ENCODE data around the gene A2M.

Gene A2M

DNA sequence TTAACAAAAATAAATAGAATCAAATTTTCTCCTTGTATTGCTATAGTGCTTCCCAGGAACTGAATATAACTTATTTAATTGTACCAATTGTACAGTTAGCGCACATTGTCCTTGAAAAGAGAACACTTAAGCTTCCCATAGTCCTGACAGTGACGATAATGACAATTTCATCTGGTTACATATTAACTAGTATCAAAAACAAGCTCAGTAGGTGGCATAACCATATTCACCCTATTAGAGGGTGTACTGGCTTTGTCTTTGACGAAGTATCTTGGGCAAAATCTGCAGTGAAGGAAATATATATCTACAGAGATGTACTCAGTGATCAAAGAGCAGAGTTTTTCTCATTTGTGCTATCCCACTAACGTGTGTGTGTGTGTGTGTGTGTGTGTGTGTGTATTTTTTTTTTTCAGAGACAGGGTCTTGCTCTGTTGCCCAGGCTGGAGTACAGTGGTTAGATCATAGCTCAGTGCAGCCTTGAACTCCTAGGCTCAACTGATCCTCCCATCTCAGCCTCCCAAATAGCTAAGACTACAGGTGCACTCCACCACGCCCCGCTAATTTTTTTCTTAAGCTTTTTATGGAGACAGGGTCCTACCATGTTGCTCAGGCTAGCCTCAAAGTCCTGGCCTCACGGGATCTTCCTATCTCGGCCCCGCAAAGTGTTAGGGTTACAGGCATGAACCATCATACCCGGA lies 4.9 kb upstream of the A2M start:
- DNase-seq: no peak

DNA sequence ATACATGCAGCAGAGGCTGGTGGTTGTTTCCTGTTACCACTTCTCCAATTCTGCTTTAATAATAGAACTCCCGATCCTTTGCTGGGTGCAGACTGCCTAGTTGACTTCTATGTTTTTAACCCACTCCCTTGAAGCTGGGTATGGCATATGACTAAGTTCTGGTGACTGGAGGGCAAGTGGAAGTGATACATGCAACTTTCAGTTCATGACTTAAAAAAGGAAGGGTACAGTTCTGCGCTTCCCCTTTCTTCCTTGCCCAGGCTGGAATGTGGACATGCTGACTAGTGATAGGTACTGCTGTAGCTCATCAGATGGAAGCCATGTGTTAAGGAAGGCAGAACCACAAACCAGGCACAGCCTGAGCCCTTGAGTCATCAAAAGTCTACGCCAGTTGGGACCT lies 2.4 kb upstream of the A2M start:
- DNase-seq: no peak

DNA sequence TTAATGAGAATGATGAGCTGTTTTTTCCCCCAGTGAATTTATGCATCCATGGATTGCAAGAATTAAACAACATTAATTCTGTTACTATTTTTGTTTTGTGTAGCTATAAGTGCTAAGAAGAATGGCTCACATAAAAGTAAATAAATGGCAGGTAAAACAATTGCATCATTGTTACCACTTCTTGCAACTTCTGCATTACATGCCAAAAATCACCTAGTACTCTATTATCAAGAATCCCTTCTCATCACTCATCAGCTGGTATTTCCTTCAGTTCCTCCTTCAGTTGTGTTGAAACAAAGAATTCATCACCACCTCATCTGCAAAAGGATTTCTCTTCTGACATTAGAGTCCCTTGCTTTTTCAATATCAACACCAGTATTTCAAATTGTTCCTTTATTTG lies 773 bp downstream of the A2M start:
- DNase-seq: no peak

DNA sequence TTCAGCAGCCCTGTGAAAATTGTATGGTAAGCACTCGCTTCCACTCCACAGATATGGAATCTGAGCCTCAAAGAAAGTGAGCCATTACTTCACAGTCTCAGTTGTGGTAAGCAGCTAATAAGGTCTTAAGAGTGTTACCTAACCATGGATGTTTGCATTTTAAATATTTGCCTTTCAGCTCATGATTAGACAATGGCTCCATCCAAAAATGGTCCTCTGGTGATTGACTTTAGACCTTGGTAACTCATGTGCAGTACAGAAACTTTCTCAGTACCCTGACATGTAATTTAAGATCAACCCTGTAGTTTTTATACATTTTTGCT lies 1.8 kb downstream of the A2M start:
- DNase-seq: no peak

DNA sequence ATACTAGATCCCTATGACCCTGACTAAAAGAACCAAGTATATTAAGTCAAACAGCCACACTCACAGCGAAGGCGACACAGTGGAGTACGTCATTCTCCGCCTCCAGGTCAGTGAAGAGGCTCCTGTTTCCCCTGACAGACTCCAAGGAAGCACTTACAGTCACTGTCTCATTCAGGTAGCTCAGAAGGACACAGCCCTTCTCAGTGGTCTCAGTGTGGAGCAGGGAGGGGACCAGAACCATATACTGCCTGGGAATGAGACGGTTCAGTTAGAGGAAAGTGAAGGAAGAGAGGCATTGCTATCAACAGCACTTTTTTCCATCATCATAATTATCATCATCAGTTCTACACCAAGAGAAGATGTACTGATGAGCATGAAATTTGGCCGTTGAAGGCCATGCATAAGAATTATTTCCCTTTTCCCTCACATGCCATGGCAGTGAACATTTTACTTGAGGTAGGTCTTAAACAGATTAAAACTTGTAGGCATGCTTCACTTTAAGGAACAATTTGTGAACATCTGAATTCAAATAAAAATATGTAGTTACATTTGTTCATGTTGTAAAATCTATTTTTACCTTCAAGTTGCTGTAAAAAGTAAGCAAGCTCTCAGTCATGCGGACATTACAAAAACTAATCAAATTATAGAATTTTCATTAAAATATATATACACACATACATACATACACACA lies 2.3 kb downstream of the A2M start:
- no peak for DNase-seq

DNA sequence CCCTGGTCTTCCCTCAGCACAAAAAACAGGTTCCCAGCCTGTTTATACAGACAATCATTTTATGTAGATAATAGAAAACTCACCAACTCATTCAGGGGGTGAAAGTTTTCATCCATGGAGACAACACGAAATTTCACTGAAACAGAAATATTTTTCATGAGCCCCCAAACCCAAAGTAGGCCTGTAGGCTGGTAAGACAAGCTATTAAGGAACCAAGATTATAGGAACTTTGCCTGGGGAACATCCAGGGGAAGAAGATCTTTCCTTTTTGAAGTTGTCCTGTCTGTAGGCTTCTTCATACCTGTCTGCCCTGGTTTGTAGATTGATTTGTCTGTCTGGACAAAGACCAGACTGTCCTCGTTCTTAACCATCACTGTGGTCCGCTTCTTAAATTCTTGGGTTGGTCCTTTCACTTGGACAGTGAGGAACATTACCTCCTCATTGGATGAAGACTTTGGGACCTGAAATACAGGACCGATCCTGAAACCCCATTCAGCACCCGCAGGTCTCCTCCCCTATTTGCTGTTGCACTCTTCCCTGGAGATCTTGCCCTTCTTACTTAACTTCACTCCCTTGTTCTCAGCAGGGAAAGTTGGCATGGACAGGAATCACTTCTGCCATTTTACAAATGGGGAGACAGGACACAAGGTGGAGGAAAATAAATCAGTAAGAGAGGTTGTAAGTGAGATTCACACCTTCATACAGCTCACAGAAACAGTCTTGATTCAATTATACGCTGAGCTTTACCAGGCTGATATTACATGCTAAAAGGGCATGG lies 3.5 kb downstream of the A2M start:
- no peak for DNase-seq

DNA sequence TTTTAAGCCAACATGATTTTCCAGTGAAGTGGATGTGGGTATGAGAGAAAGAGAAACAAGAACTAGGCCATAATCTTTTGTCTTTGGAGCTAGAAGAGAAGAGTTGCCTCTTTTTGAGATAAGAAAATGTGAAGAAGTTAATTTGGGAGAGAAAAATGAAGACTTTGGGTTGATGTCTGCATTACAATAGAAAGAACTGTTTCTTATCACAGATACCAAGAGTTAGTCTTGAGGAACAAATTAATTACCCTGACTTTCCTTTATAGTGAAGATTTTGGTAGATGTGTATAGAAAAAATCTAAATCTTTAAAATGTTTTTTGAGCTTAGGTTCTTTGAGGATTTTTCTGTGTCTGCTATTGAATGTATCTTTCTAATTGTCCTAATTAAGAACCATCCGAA lies 4.2 kb downstream of the A2M start:
- no peak for DNase-seq

DNA sequence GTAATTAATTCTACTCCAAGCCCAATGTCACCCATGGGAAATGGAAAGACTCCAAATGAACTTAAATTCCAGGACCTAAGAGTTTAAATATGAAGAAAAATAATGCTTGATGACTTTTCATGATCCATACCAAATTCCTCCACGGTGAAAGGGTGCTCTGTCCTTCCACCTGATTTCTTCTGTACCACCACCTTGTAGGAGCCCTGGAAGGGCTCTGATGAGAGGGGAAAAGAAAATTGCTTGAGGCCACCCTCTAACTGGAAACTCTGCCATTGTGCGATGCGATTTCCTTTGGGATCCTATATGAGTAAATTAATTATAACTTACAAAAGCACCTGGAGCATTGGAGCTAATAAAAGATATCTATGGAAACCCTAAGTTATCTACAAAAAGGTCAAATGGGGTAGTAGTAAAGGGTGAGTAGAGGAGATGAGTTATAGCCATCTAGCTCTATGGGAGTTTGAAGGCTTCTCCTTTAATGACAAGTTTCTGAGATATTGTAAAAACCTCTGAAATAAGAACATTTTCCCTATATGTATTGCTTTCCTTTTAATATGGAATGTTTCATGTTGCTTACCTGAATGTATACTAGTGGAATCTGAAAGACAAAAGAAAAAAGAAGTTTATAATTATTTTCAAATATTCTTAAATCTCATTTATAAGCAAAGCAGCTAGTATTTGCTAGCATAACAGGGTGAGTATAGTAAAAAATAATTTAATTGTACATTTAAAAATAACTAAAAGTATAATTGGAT lies 5.8 kb downstream of the A2M start:
- no peak for DNase-seq

DNA sequence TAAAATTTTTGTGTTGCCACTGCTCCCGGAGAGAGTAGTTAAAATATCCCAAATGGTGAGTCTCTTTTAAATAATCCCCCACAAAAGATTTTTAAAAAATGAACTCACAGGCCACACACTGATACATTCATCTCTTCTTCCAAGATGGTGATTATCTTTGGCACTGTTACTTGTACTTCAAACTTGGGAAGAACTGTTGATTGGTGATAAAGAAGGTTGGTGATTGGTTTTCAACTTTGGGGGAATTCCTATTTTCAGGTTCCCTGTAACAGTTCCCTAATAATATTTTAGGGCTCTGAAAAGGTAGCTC lies 6.6 kb downstream of the A2M start:
- no peak for DNase-seq

DNA sequence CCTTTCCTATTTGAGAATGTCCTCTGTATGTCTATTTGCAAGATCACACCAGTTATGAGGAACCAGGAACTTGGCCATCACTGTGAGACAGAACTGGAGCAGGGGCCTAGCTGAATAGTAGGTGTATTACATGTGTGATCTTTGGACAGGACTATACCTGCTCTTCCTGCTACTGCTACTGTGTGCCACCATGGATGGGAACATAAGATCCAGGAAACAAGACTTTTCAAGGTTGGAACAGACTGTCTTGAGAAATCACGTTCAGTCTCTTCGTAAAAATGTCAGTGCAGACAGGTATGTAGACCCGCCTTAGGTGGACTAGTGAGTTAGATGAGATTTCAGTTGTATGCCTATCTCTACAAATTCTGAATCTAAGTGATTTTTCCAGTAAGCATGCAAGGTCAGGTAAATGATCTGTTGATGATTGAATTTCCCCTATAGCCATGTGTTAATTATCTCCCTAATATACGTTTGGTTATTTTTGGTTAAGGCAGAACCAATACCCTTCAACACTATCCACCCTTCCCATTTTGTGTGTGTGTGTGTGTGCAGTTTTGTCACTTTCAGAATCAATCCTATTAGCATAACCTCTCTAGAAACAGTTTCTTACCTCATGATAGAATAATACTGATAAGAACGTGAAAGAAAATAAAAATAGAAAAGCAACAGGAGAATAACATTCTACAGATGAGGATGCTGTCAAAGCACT lies 7.1 kb downstream of the A2M start:
- DNase-seq: no peak

DNA sequence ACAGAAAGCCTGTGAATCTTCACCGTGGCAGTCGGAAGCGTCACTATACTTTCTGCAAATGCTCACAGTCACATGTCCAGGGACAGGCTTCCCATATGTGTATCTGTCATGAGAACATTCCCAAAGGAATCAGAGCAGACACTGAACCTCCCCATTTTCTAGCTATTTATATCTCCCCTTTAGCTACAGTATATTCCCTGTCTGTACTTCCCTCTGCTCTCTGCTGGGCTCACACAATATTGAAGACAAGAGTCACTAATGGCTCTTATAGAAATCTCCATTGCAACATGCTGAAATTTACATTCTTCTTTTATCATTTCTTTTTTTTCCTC lies 8.2 kb downstream of the A2M start:
- no peak for DNase-seq

DNA sequence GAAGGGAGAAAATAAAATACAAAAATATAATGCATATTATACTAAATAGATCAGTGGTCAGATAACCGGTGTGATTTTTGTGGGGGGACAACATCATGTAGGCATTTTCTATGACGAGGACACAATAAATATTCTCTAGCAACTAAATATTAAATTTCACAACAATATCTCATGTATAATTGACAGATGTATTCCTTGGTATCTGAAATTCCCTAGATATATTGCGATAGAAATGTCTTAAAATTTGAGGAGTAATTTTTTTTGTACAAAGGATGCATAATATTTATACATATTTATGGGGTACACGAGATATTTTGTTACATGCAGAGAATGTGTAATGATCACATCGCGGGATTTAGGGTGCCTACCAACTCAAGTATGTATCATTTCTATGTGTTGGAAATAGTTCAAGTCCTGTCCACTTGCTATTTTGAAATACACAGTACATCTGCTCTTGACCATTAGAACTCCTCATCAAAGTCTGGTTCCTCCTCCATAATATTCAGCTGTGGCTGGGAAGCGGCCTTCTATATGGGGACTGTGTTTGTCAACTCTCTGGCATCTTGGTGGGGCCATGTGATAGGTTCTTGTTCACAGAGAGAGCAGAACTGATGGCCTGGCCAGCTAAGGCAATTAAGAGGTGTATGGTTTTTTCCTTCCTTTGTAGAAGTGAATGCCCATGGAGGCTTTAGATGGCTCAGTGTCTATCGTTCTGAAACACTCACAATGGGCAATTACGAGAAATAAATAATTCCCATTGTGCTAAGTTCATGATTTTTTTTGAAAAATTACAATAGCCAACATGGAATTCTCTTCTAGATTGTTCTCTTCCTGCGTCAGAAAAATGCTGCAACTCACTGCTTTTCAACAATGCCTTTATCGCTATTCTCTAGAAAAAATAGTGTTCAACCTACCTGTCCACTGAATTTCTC lies 8.8 kb downstream of the A2M start:
- no peak for DNase-seq

DNA sequence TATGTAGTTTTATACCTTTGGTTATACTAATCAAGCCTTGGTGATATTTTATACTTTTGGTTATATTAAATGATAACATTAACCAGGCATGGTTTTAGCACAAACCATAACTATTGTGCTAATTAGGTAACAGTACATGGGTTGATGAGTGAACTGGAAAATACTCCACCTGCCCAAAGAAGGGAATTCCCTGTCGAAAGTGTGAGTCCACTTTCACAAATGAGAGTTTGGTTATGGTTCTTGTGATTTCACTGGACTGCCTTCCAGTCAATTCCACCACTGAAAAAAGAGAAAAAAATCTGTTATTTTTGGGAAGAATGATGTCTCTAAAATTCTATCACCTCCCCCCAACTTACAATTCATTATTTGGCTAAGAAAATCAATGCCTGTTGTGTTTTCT lies 9.7 kb downstream of the A2M start:
- DNase-seq: no peak

DNA sequence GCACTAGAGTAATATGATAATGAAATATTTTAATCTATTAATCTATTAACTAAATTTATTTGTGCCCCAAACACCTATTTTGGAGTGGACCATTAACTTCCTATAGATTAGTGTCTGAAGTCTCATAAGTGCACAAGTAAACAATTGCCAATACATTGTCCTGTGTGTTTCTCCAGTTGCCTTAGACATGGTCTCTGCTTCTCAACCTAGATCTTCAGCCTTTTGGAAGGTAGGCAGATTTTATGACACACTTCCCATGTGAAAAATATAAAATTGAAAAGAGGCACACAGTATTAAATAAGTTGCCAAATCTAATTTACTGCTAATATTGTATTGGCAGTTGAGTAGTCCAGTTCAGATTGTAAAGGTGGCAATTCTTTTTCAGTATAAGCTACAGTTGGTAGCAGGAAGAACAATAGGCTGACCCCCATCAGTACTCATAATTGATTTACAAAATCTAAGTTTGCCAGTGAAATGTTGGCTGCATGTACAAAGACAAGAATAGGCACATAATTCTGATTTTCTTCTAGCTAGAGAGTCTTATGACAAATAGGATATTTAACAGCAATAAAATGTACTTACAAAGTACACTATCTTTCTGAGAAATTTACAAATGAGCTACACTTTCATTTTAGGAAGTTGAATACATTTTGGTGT lies 10.8 kb downstream of the A2M start:
- no peak for DNase-seq

DNA sequence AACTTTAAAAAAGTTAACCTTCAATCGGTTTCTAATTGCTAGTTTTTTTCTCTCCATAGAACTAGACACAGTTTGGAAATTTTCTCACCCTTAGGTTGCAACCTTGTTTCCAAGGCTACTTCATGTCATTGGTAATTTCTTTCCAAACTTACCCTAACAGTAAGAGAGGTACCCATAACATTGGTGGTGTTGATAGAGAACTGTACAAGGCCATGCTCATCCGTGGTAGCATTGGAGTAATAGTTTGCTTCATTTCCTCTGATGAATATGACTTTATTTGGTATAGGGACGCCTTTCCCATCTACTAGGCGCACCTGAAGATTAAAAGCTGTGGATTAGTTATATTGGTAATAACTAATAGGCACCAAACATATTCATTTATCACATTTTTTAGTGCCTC lies 11.6 kb downstream of the A2M start:
- DNase-seq: no peak

DNA sequence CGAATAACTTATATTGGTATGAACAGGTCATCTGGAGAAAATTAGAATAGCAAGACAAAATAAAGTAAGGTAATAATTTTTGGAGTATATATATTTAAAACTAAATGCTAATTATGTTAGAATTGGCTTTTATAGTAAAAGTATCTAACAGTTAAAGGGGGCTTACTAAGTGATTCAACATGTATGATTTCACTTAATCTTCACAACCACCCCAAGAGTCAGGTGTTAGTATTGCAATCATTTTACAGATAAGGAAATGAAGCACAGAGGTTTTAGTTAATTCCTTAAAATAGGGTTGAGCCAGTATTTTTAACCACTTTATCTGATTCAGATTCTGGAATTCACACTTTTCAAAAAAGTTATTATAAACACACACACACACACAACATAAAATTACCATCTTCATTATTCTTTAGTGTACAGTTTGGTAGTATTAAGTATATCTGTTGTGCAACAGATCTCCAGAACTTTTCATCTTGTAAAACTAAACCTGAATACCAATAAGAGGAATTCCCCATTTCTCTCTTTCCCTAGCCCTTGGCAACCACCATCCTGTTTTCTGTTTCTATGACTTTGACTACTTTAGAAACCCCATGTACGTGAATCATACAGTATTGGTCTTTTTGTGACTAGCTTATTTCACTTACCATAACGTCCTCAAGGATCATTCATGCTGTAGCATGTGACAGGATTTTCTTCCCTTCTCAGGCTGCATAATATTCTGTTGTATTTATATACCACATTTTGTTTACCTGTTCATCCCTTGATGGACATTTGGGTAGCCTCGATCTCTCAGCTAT lies 12.5 kb downstream of the A2M start:
- DNase-seq: no peak

DNA sequence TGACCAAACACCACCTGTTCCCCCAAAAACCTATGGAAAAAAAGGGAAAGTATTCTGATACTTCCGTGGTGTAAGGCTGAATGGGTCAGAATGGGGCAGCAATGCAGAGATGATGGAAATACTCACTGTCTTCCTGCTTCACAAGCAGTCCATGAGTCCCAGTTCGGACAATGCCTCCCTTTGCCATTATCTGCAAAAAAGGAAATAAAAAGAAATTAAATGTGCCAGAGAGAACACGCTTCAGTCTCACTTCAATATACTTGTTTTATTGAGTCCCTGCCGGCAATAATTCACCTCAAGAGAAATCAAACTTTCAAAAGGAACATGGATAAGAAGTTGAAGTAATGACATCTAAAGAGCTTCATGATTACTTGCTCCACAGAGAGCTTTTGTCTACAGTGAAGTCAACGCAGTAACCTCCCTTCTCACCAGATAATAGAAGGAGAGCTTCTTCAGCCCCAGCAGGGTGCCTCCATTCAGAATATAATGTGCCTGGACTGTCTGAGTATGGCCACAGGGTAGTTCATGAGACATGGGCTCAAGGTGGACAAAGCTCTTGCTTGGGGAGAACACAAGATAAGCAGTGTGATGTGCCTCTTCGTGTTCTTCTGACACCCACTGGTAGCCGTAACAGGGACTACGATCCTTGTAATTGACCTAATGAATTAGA lies 14.6 kb downstream of the A2M start:
- no peak for DNase-seq

DNA sequence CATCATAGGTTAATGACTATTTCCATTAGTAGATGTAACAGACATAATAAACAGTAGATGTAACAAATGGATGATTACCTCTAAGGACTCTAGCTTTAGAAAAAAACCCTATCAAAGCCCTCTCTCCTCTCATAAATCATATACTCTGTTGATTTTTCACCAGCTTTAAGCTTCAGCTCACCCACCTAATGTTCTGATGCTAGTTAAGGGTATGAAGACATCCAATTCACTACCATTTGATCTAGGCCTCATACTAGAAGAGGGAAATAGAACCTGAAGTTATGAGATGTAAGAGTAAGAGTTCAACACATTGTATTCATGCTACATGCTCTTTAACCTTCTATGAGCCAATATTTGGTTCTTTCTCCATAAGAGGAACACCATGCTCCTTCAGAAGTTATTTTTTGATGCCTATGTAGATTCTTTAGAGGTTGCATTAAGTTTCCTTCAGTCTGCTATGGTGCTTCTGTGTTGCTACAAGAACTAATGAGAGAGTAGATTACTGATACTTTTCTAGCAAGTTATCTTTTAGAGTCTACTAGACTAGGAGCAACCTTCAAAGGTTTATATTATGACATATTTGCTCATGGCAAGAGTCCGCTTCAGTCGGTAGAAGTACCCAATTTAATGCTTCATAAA lies 16.0 kb downstream of the A2M start:
- DNase-seq: no peak

DNA sequence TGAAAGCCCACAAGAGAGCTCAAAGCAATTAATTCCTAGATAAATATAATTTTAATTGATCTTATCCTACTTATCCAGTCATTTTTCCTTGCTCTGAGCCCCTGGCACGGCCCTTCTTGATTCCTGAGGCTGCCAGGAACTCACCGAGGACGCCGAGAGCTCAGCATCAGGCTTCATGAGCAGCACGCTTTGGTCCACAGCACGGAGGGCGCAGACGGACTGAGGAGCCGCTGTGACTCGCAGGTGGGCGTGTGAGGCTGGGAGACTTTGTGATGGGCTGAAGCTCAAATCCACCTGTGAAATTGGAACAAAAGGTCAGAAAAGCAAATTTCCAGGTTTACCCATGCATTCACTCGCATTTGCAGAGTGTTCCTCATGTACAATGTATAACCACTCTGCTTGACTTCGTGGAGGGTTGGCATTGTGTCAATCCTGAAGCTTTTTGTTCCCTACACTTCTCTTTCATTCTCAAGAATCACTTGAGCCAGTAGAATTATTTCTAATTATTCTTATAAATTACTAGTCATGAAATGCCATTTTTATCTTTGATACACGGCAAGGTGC lies 17.2 kb downstream of the A2M start:
- DNase-seq: no peak
